Astrocyte of the cerebellum (primary cell): ENCODE results near the gene APEH.

Experiments used
- DNase-seq: peaks from one replicate; pipeline ENCODE4 v3.0.0-alpha.2; 2011; ENCODE audit warnings: low read depth
- H3K4me3 ChIP-seq: 2 replicates; pipeline ENCODE4 v1.5.1; 2011; ENCODE audit warnings: mild to moderate bottlenecking, low read depth, low read length, moderate library complexity
- in situ Hi-C: cut with HindIII; loops from 2 replicates; pipeline ENCODE4 v1.10.0; 2017; ENCODE audit warnings: low sequenced_read_pairs
- TF ChIP-seq, protein P1 (sequence below): IDR thresholded peaks from 2 replicates; pipeline ENCODE4 v1.5.1; 2012; ENCODE audit warnings: low read length, low read depth, moderate library complexity, mild to moderate bottlenecking; ENCODE audit errors: missing control alignments

APEH gene

DNA sequence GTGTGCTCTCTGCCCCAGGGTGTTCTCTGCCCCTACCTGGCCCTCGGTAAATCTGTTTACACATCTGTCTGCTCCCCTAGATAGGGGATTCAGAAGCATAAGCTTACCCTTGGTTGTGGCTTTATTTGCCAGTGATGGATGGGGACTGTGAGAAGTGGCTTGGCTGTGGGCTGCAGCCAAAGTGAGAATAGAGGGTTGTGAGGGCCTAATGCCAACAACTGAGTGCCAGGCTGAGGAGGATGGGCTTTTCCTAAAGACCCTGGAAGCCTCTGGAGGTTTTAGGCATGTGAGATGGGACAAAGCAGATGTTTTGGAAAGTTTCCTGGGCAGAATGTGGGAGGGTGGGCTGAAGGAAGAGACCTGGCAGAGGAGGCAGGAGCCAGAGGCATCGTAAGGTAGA is 15.4 kb upstream of the APEH start:
- H3K4me3 ChIP-seq = no peak overlapping the region
- no peak for DNase-seq
- TF ChIP-seq, protein P1, sequence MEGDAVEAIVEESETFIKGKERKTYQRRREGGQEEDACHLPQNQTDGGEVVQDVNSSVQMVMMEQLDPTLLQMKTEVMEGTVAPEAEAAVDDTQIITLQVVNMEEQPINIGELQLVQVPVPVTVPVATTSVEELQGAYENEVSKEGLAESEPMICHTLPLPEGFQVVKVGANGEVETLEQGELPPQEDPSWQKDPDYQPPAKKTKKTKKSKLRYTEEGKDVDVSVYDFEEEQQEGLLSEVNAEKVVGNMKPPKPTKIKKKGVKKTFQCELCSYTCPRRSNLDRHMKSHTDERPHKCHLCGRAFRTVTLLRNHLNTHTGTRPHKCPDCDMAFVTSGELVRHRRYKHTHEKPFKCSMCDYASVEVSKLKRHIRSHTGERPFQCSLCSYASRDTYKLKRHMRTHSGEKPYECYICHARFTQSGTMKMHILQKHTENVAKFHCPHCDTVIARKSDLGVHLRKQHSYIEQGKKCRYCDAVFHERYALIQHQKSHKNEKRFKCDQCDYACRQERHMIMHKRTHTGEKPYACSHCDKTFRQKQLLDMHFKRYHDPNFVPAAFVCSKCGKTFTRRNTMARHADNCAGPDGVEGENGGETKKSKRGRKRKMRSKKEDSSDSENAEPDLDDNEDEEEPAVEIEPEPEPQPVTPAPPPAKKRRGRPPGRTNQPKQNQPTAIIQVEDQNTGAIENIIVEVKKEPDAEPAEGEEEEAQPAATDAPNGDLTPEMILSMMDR = no peak
- in situ Hi-C loops = no loop called here

- in situ Hi-C loops = no loop called here
- no peak for DNase-seq
- TF ChIP-seq, protein P1 = no peak
- H3K4me3 ChIP-seq = no peak overlapping the region
Measured at GRCh38 chr3:49659756-49660155, 14.4 kb upstream of the APEH start.

GRCh38 chr3:49661281-49661680 is 12.9 kb upstream of the APEH start:
- TF ChIP-seq, protein P1 = no peak
- in situ Hi-C loops = no loop called here
- DNase-seq = no peak
- H3K4me3 ChIP-seq = no peak overlapping the region

DNA sequence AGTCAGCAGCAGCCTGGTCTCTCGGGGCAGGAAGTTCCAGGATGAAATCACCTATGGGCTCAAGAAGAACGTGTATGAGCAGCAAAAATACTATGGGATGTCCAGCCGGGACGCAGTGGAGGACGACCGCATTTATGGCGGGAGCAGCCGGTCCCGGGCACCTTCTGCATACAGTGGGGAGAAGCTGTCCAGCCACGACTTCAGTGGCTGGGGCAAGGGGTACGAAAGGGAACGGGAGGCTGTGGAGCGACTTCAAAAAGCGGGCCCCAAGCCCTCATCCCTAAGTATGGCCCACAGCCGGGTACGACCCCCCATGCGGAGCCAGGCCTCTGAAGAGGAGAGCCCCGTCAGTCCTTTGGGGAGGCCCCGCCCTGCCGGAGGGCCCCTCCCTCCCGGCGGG is 12.1 kb upstream of the APEH start:
- TF ChIP-seq, protein P1 = no peak
- no peak for DNase-seq
- no peak overlapping the region for H3K4me3 ChIP-seq
- in situ Hi-C loops = no loop called here

- TF ChIP-seq, protein P1 = no peak
- in situ Hi-C loops = no loop called here
- H3K4me3 ChIP-seq = no peak overlapping the region
- no peak for DNase-seq
Measured at GRCh38 chr3:49662720-49663413, 11.3 kb upstream of the APEH start.

DNA sequence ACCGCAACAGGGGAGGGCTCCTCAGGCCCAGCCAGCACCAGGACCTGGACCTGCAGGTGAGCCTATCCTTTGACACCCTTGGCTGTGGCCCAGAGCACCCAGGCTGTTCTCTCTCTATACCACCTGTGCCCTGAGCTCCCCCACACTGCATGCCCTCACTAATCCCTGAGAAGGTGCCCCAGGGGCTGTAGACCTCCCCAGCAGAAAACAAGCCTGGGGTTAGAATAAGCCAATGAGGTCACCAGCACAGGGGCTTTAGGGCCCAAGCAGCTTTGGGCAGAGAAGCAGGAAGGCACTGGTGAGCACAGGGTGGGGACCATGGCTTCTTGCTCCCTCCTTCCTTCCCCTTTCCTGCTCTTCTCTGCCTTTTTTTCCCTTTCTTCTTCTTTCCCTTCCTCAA is 10.3 kb upstream of the APEH start:
- in situ Hi-C loops = no loop called here
- DNase-seq = no peak
- H3K4me3 ChIP-seq = no peak overlapping the region
- TF ChIP-seq, protein P1 = no peak
